HTERT RPE-1 (cell line): ENCODE data around the gene ZDHHC16.

ENCODE experiments used
- in situ Hi-C: fragments of 300-500 bp; cut with MboI; formaldehyde crosslinking; loops from 4 replicates; pipeline ENCODE4 v1.14.3; 2020; ENCODE audit warnings: low sequenced_read_pairs

Gene ZDHHC16

DNA sequence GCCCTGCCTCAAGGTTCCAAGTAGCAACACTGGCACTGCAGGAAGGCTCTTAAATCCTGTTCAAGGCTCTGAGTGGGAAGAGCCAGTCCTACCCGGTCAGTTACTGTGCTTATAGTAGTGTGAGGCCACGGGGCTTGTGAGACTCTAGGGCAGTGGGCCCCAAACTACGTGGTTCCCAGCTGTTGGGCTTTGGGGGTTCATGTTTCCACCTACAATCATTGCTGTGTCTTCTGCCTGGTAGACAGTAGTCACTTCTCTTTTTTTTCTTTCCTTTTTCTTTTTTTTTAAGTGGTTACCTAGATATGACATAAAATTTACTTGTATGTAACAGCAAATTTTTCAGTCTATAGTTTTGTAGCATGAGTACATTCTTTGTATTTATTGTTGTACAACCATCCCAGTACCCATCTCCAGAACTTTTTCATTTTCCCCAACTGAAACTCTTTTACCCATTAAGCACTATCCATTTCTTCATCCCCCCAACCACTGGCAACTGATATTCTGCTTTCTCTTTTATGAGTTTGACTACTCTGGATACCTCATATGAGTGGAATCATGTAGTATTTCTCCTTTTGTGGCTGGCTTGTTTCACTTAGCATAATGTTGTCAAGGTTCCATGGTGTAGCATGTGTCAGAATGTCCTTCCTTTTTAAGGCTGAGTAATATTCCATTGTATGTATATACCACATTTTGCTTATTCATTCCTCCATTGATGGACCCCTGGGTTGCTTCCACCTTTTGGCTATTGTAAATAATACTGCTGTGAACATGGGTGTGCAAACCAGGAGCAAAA, 60.4 kb downstream of the ZDHHC16 start:
- in situ Hi-C loops, result no loop called here
